GM19463 (cell line): Measurements from ENCODE around the gene CAPN12.

Experiments used
- ATAC-seq: cut with Tn5 transposase; IDR thresholded peaks from one replicate; pipeline ENCODE4 v1.9.1; 2021; ENCODE audit warnings: mild to moderate bottlenecking, moderate library complexity; ENCODE audit not compliant: unreplicated experiment

Gene CAPN12

GRCh38 chr19:38683393-38684077 lies 60.7 kb downstream of the CAPN12 start:
- ATAC-seq = no peak

- no peak for ATAC-seq
Measured at GRCh38 chr19:38682872-38683392, 61.3 kb downstream of the CAPN12 start.

GRCh38 chr19:38682195-38682867 lies 61.9 kb downstream of the CAPN12 start:
- ATAC-seq = no peak
